Panc1 (cell line): ENCODE data around the gene LRRC27. TPM values are rescaled to one million over a fixed set of nuclear protein-coding genes. Genes with fewer than 3 reads are reported as not detected.

ENCODE experiments used
- ATAC-seq: fragments of 200-7000 bp; cut with Tn5 transposase; 2 replicates; pipeline ENCODE4 v1.9.1; 2020; ENCODE audit warnings: mild to moderate bottlenecking, moderate library complexity
- BruUV-seq: library from RNA; stranded (reverse); fragments of 400-500 nt; replicated peaks from 2 replicates; lab custom pipeline; 2021; lab: Mats Ljungman, UMichigan
- CTCF ChIA-PET: fragments of 300-600 bp; sonication (Branson Sonifier 250); formaldehyde crosslinking; loops from one replicate; lab custom pipeline; 2022; ENCODE audit warnings: antibody characterized with exemption; lab: Charles Lee
- POLR2A ChIA-PET: fragments of 300-600 bp; sonication (Branson Sonifier 250); formaldehyde crosslinking; loops from one replicate; lab custom pipeline; 2022; ENCODE audit warnings: antibody characterized with exemption; lab: Charles Lee
- DNase-seq: peaks from one replicate; pipeline ENCODE4 v3.0.0-alpha.2; 2010; ENCODE audit warnings: low read depth, low spot score
- H3K27ac ChIP-seq: 2 replicates; pipeline ENCODE4 v1.5.1; 2011; ENCODE audit warnings: mild to moderate bottlenecking, low read length, inconsistent platforms
- H3K27me3 ChIP-seq: fragments of 200-500 bp; sonication (Bioruptor generic); 2 replicates; pipeline ENCODE4 v1.6.0; 2014; ENCODE audit warnings: low read length, inconsistent platforms; ENCODE audit not compliant: control insufficient read depth, insufficient read depth
- H3K36me3 ChIP-seq: fragments of 200-500 bp; sonication (Bioruptor generic); 2 replicates; pipeline ENCODE4 v1.5.1; 2014; ENCODE audit warnings: inconsistent platforms, mild to moderate bottlenecking, low read length, moderate library complexity; ENCODE audit not compliant: control insufficient read depth, insufficient read depth
- H3K4me1 ChIP-seq: 2 replicates; pipeline ENCODE4 v1.5.1; 2011; ENCODE audit warnings: inconsistent platforms, mild to moderate bottlenecking, low read length, moderate library complexity; ENCODE audit not compliant: control insufficient read depth, insufficient read depth
- H3K4me3 ChIP-seq, 2 experiments: 2 replicates each; pipeline ENCODE4 v1.5.1; 2011 to 2012; ENCODE audit warnings: low read depth in 2 of 2, low read length in 2 of 2, mild to moderate bottlenecking in 2 of 2, inconsistent platforms in 1 of 2, moderate library complexity in 1 of 2
- H3K9me3 ChIP-seq: fragments of 200-500 bp; sonication (Bioruptor generic); 2 replicates; pipeline ENCODE4 v1.5.1; 2014; ENCODE audit warnings: low read depth, mild to moderate bottlenecking, inconsistent platforms, low read length, moderate library complexity; ENCODE audit not compliant: control insufficient read depth, insufficient read depth
- POLR2AphosphoS5 ChIP-seq: IDR thresholded peaks from 2 replicates; pipeline ENCODE4 v1.6.1; 2012; ENCODE audit warnings: mild to moderate bottlenecking, low read depth, low read length, moderate library complexity
- SIN3A ChIP-seq: IDR thresholded peaks from 2 replicates; pipeline ENCODE4 v1.6.1; 2012; ENCODE audit warnings: low read depth, mild to moderate bottlenecking, low read length, moderate library complexity, borderline replicate concordance; ENCODE audit not compliant: insufficient read depth
- TCF7L2 ChIP-seq: IDR thresholded peaks from 2 replicates; pipeline ENCODE4 v1.6.1; 2011; ENCODE audit warnings: mild to moderate bottlenecking, low read depth, low read length, inconsistent platforms
- in situ Hi-C: cut with HindIII; loops from 2 replicates; pipeline ENCODE4 v1.10.0; 2016; ENCODE audit warnings: low sequenced_read_pairs, low pct_unique_long_range_greater_than_20kb
- intact Hi-C: fragments of 100-400 bp; cut with micrococcal nuclease; formaldehyde crosslinking; loops from one replicate; pipeline ENCODE4 v1.10.0; 2022; ENCODE audit not compliant: unreplicated experiment
- total RNA-seq: library from RNA; stranded (reverse); gene quantifications from one replicate; pipeline ENCODE4 v1.2.1, GENCODE V29; 2021; ENCODE audit not compliant: unreplicated experiment
- TF ChIP-seq, protein P1 (sequence below), 2 experiments: IDR thresholded peaks; 2 replicates each; pipeline ENCODE4 v1.6.1; 2011 to 2012; ENCODE audit warnings: low read depth in 2 of 2, control low read depth in 1 of 2, low read length in 1 of 2, mild to moderate bottlenecking in 1 of 2, moderate library complexity in 1 of 2; ENCODE audit not compliant: insufficient read depth in 1 of 2
- TF ChIP-seq, protein P2 (sequence below): fragments of 450-650 bp; IDR thresholded peaks from 2 replicates; pipeline ENCODE4 v1.5.1; 2017; ENCODE audit warnings: mild to moderate bottlenecking

LRRC27 gene
- total RNA-seq, 1 experiment from 2014 or later = 15.7 TPM

- H3K27ac ChIP-seq = no peak overlapping the region
- no peaks in the 10 kb centered on the region for H3K36me3 ChIP-seq
- no peak for DNase-seq
- ATAC-seq = no peak
- H3K27me3 ChIP-seq = no peaks in the 10 kb centered on the region
- BruUV-seq = no TSS peak
- TF ChIP-seq, protein P1, sequence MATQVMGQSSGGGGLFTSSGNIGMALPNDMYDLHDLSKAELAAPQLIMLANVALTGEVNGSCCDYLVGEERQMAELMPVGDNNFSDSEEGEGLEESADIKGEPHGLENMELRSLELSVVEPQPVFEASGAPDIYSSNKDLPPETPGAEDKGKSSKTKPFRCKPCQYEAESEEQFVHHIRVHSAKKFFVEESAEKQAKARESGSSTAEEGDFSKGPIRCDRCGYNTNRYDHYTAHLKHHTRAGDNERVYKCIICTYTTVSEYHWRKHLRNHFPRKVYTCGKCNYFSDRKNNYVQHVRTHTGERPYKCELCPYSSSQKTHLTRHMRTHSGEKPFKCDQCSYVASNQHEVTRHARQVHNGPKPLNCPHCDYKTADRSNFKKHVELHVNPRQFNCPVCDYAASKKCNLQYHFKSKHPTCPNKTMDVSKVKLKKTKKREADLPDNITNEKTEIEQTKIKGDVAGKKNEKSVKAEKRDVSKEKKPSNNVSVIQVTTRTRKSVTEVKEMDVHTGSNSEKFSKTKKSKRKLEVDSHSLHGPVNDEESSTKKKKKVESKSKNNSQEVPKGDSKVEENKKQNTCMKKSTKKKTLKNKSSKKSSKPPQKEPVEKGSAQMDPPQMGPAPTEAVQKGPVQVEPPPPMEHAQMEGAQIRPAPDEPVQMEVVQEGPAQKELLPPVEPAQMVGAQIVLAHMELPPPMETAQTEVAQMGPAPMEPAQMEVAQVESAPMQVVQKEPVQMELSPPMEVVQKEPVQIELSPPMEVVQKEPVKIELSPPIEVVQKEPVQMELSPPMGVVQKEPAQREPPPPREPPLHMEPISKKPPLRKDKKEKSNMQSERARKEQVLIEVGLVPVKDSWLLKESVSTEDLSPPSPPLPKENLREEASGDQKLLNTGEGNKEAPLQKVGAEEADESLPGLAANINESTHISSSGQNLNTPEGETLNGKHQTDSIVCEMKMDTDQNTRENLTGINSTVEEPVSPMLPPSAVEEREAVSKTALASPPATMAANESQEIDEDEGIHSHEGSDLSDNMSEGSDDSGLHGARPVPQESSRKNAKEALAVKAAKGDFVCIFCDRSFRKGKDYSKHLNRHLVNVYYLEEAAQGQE (IDR thresholded peaks at IDR 0.05; ENCODE audit: insufficient read depth in 1 of 2, low read depth in 2 of 2, low read length in 1 of 2) = no peak
- TF ChIP-seq, protein P2, sequence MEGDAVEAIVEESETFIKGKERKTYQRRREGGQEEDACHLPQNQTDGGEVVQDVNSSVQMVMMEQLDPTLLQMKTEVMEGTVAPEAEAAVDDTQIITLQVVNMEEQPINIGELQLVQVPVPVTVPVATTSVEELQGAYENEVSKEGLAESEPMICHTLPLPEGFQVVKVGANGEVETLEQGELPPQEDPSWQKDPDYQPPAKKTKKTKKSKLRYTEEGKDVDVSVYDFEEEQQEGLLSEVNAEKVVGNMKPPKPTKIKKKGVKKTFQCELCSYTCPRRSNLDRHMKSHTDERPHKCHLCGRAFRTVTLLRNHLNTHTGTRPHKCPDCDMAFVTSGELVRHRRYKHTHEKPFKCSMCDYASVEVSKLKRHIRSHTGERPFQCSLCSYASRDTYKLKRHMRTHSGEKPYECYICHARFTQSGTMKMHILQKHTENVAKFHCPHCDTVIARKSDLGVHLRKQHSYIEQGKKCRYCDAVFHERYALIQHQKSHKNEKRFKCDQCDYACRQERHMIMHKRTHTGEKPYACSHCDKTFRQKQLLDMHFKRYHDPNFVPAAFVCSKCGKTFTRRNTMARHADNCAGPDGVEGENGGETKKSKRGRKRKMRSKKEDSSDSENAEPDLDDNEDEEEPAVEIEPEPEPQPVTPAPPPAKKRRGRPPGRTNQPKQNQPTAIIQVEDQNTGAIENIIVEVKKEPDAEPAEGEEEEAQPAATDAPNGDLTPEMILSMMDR = no peak
- TF ChIP-seq POLR2AphosphoS5 (no peak), SIN3A (no peak), TCF7L2 (no peak)
- peaks cover 8% of the 10 kb centered on the region for H3K4me1 ChIP-seq
- H3K4me3 ChIP-seq = no peak overlapping the region
- ChIA-PET CTCF (no interaction called here), POLR2A (no interaction called here)
- peaks cover 7% of the 10 kb centered on the region; the same call in 1 of the 2 replicates for H3K9me3 ChIP-seq
- in situ Hi-C loops (no loop called here), intact Hi-C loops (no loop called here)
These were observed 21.2 kb upstream of the LRRC27 start for GRCh38 chr10:132310701-132311337.

DNA sequence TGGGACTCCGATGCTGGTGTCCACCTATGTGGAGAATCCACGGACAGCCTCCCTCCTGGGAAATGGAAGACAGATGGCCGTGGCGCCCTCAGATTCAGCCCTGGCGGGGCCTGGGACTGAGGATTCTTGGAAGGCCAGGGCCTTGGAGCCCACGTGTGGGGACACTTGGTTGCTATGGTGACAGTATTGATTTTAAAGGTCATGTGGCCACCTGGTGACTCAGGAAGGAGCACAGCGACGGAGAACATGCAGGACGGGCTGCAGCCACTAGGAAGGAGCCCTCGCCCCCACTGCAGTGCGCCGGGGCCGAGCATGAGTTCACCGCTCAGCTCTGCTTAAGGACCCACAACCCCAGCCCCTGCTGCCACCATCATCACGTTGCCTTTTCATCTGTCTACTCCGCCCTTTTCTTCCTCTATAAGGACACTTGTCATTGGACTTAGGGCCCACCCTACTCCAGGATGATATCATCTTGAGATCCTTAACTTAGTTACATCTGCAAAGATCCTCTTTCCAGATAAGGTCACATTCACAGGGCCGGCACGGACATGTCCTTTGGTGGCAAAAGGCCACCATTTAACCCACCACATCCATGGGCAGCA is 20.6 kb upstream of the LRRC27 start:
- intact Hi-C loops (no loop called here), in situ Hi-C loops (no loop called here)
- ChIA-PET POLR2A (no interaction called here), CTCF (no interaction called here)
- no TSS peak for BruUV-seq
- Histone ChIP-seq H3K27ac (no peak overlapping the region), H3K27me3 (no peaks in the 10 kb centered on the region), H3K36me3 (no peaks in the 10 kb centered on the region), H3K9me3 (peaks cover 7% of the 10 kb centered on the region; the same call in 1 of the 2 replicates), H3K4me3 (no peak overlapping the region), H3K4me1 (peaks cover 7% of the 10 kb centered on the region)
- TF ChIP-seq TCF7L2 (no peak), POLR2AphosphoS5 (no peak), SIN3A (no peak)
- TF ChIP-seq, protein P1 (IDR thresholded peaks at IDR 0.05; ENCODE audit: insufficient read depth in 1 of 2, low read depth in 2 of 2, low read length in 1 of 2) = no peak
- TF ChIP-seq, protein P2 = no peak
- DNase-seq (no peak), ATAC-seq (no peak)
